ENCODE results near the gene SCAANT1.

DNA sequence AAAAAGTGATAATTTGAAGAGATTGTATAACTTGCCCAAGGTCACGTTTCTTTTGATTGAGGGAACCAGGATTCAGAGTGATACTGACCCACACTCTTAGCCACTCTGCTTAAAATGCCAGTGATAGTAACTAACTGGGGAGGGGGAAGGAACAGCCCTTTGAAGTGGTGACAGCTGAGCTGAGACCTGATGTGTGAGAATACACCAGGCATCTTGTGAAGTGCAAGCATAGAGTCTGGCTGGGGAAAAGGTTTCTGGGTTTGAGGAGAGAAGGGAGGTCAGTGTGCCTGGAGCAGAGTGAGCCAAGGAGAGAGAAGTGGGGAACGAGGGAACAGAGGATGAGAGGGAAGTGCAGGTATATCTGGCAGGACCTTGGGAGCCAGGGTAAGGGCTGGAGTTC lies 35.4 kb upstream of the SCAANT1 start:
- TF ChIP-seq, protein P1, sequence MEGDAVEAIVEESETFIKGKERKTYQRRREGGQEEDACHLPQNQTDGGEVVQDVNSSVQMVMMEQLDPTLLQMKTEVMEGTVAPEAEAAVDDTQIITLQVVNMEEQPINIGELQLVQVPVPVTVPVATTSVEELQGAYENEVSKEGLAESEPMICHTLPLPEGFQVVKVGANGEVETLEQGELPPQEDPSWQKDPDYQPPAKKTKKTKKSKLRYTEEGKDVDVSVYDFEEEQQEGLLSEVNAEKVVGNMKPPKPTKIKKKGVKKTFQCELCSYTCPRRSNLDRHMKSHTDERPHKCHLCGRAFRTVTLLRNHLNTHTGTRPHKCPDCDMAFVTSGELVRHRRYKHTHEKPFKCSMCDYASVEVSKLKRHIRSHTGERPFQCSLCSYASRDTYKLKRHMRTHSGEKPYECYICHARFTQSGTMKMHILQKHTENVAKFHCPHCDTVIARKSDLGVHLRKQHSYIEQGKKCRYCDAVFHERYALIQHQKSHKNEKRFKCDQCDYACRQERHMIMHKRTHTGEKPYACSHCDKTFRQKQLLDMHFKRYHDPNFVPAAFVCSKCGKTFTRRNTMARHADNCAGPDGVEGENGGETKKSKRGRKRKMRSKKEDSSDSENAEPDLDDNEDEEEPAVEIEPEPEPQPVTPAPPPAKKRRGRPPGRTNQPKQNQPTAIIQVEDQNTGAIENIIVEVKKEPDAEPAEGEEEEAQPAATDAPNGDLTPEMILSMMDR (conservative IDR thresholded peaks at IDR 0.05 in 1 of 2, IDR thresholded peaks at IDR 0.05 in 1 of 2; ENCODE audit: low read depth in 1 of 2, low read length in 2 of 2) = no peak
- no peak for TF ChIP-seq EZH2 (IDR thresholded peaks at IDR 0.05; ENCODE audit: low read length, missing control alignments)

All from fibroblast of lung (primary cell).